ENCODE results near the gene ADRA2C. TPM values are rescaled to one million over a fixed set of nuclear protein-coding genes. Genes with fewer than 3 reads are reported as not detected.
"Not testable (repeated sequence)": the region's sequence is repeated elsewhere in the genome, so short reads cannot be mapped to it uniquely, and the experiment has no call there.

The ADRA2C gene
- total RNA-seq, 1 experiment from 2014 or later, result not detected

GRCh38 chr4:3812211-3812934 lies 46.2 kb downstream of the ADRA2C start:
- H3K4me3 ChIP-seq, result no peak overlapping the region
- ChIA-PET CTCF (no interaction called here), POLR2A (ENCODE audit: unreplicated experiment) (no interaction called here)
- DNase-seq, result no peak
- no peak overlapping the region for H3K27ac ChIP-seq
- no peaks in the 10 kb centered on the region for H3K9me2 ChIP-seq (ENCODE audit: insufficient read depth)
- no peak overlapping the region for H3K4me2 ChIP-seq
- H3K4me1 ChIP-seq (replicated peaks; ENCODE audit: insufficient read depth), result no peaks in the 10 kb centered on the region
- no peaks in the 10 kb centered on the region for H3F3A ChIP-seq (ENCODE audit: insufficient read depth, low read depth)
- intact Hi-C loops (cut with micrococcal nuclease; ENCODE audit: unreplicated experiment), result no loop called here
- no peaks in the 10 kb centered on the region for H4K20me1 ChIP-seq (ENCODE audit: insufficient read depth)
- no peak overlapping the region for H2AFZ ChIP-seq
- no peaks in the 10 kb centered on the region for H3K9me3 ChIP-seq (ENCODE audit: insufficient read depth, low read depth)
- H3K36me3 ChIP-seq (ENCODE audit: low read depth), result no peaks in the 10 kb centered on the region
- no TSS peak for BruUV-seq (replicated peaks)
- peaks cover 47% of the 10 kb centered on the region for H3K27me3 ChIP-seq (ENCODE audit: insufficient read depth, low read depth)
- no peaks in the 10 kb centered on the region for H3K79me2 ChIP-seq (ENCODE audit: low read depth)
- TF ChIP-seq CTCF (conservative IDR thresholded peaks at IDR 0.05) (no peak), EZH2 (IDR thresholded peaks at IDR 0.05; ENCODE audit: low read depth) (no peak)

GRCh38 chr4:3813151-3814052 lies 47.2 kb downstream of the ADRA2C start:
- POLR2A ChIA-PET (ENCODE audit: unreplicated experiment), result interaction anchor here (0.5 kb wide), 1 partner anchor 435 kb away, joined by 4 read pairs; the partner anchor contains the start of gene TMEM128
- peaks cover 45% of the 10 kb centered on the region for H3K27me3 ChIP-seq (ENCODE audit: insufficient read depth, low read depth)
- no peaks in the 10 kb centered on the region for H3K9me3 ChIP-seq (ENCODE audit: insufficient read depth, low read depth)
- DNase-seq, result no peak
- H2AFZ ChIP-seq, result no peak overlapping the region
- TF ChIP-seq CTCF (conservative IDR thresholded peaks at IDR 0.05) (no peak), EZH2 (IDR thresholded peaks at IDR 0.05; ENCODE audit: low read depth) (no peak)
- H3K9me2 ChIP-seq (ENCODE audit: insufficient read depth), result no peaks in the 10 kb centered on the region
- H3K4me1 ChIP-seq (replicated peaks; ENCODE audit: insufficient read depth), result no peaks in the 10 kb centered on the region
- no TSS peak for BruUV-seq (replicated peaks)
- no peak overlapping the region for H3K4me2 ChIP-seq
- no peaks in the 10 kb centered on the region for H3K36me3 ChIP-seq (ENCODE audit: low read depth)
- no peaks in the 10 kb centered on the region for H3K79me2 ChIP-seq (ENCODE audit: low read depth)
- intact Hi-C loops (cut with micrococcal nuclease; ENCODE audit: unreplicated experiment), result no loop called here
- CTCF ChIA-PET, result no interaction called here
- no peak overlapping the region for H3K4me3 ChIP-seq
- H3K27ac ChIP-seq, result no peak overlapping the region
- no peaks in the 10 kb centered on the region for H4K20me1 ChIP-seq (ENCODE audit: insufficient read depth)
- no peaks in the 10 kb centered on the region for H3F3A ChIP-seq (ENCODE audit: insufficient read depth, low read depth)

- BruUV-seq (replicated peaks), result no TSS peak
- TF ChIP-seq CTCF (conservative IDR thresholded peaks at IDR 0.05) (no peak), EZH2 (IDR thresholded peaks at IDR 0.05; ENCODE audit: low read depth) (no peak)
- CTCF ChIA-PET, result no interaction called here
These were observed 47.9 kb downstream of the ADRA2C start for GRCh38 chr4:3814053-3814570.

GRCh38 chr4:3814838-3815237 lies 48.7 kb downstream of the ADRA2C start:
- H3F3A ChIP-seq (ENCODE audit: insufficient read depth, low read depth); H3K4me2 ChIP-seq; H3K36me3 ChIP-seq (ENCODE audit: low read depth); H3K27ac ChIP-seq; intact Hi-C loops (cut with micrococcal nuclease; ENCODE audit: unreplicated experiment); H3K4me1 ChIP-seq (replicated peaks; ENCODE audit: insufficient read depth); H3K9me3 ChIP-seq (ENCODE audit: insufficient read depth, low read depth); H4K20me1 ChIP-seq (ENCODE audit: insufficient read depth); H3K79me2 ChIP-seq (ENCODE audit: low read depth); H3K9me2 ChIP-seq (ENCODE audit: insufficient read depth); H3K4me3 ChIP-seq; BruUV-seq (replicated peaks); CTCF ChIA-PET; DNase-seq; H2AFZ ChIP-seq; POLR2A ChIA-PET (ENCODE audit: unreplicated experiment): not testable (repeated sequence)
- peaks cover 49% of the 10 kb centered on the region for H3K27me3 ChIP-seq (ENCODE audit: insufficient read depth, low read depth)

More at GRCh38 chr4:3814053-3814570, 47.9 kb downstream of the ADRA2C start:
- POLR2A ChIA-PET (ENCODE audit: unreplicated experiment), result interaction anchor here (0.5 kb wide), 1 partner anchor 434 kb away, joined by 4 read pairs; the partner anchor contains the start of gene TMEM128
- no peaks in the 10 kb centered on the region for H3K79me2 ChIP-seq (ENCODE audit: low read depth)
- no peak overlapping the region for H3K27ac ChIP-seq
- H4K20me1 ChIP-seq (ENCODE audit: insufficient read depth), result no peaks in the 10 kb centered on the region
- intact Hi-C loops (cut with micrococcal nuclease; ENCODE audit: unreplicated experiment), result no loop called here
- peaks cover 48% of the 10 kb centered on the region for H3K27me3 ChIP-seq (ENCODE audit: insufficient read depth, low read depth)
- no peaks in the 10 kb centered on the region for H3K36me3 ChIP-seq (ENCODE audit: low read depth)
- H2AFZ ChIP-seq, result no peak overlapping the region
- H3K4me1 ChIP-seq (replicated peaks; ENCODE audit: insufficient read depth), result no peaks in the 10 kb centered on the region
- H3K9me3 ChIP-seq (ENCODE audit: insufficient read depth, low read depth), result no peaks in the 10 kb centered on the region
- no peaks in the 10 kb centered on the region for H3K9me2 ChIP-seq (ENCODE audit: insufficient read depth)
- no peaks in the 10 kb centered on the region for H3F3A ChIP-seq (ENCODE audit: insufficient read depth, low read depth)
- H3K4me2 ChIP-seq, result no peak overlapping the region
- H3K4me3 ChIP-seq, result no peak overlapping the region
- DNase-seq, result no peak
